ENCODE measurements around the gene SLC34A3. TPM values are rescaled to one million over a fixed set of nuclear protein-coding genes. Genes with fewer than 3 reads are reported as not detected.

SLC34A3 gene
- total RNA-seq, 1 donor from 2014 or later: not detected

GRCh38 chr9:137268538-137269201 lies 38.0 kb downstream of the SLC34A3 start:
- Histone ChIP-seq H3K9me3 (replicated peaks) (no peaks in the 10 kb centered on the region), H3K27ac (replicated peaks) (peak overlapping the region; percentile 86), H3K4me3 (peak overlapping the region; percentile 56), H3K27me3 (ENCODE audit: low read depth) (no peaks in the 10 kb centered on the region), H3K4me1 (peaks cover 69% of the 10 kb centered on the region), H3K36me3 (peaks cover 69% of the 10 kb centered on the region)
- TF ChIP-seq CTCF (IDR thresholded peaks at IDR 0.05; ENCODE audit: borderline replicate concordance): no peak
- intact Hi-C loops (cut with micrococcal nuclease): no loop called here
- no peak for DNase-seq

GRCh38 chr9:137269231-137269772 lies 38.6 kb downstream of the SLC34A3 start:
- intact Hi-C loops (cut with micrococcal nuclease): no loop called here
- DNase-seq: no peak
- peak overlapping the region; percentile 56 for H3K4me3 ChIP-seq
- no peak for TF ChIP-seq CTCF (IDR thresholded peaks at IDR 0.05; ENCODE audit: borderline replicate concordance)
- peaks cover 76% of the 10 kb centered on the region for H3K4me1 ChIP-seq
- peak overlapping the region; percentile 86 for H3K27ac ChIP-seq (replicated peaks)
- H3K9me3 ChIP-seq (replicated peaks): no peaks in the 10 kb centered on the region
- no peaks in the 10 kb centered on the region for H3K27me3 ChIP-seq (ENCODE audit: low read depth)
- H3K36me3 ChIP-seq: peaks cover 62% of the 10 kb centered on the region

GRCh38 chr9:137270929-137271695 lies 40.4 kb downstream of the SLC34A3 start:
- peak overlapping the region; percentile 73 for H3K27ac ChIP-seq (replicated peaks)
- no peak for TF ChIP-seq CTCF (IDR thresholded peaks at IDR 0.05; ENCODE audit: borderline replicate concordance)
- no peak for DNase-seq
- no peaks in the 10 kb centered on the region for H3K27me3 ChIP-seq (ENCODE audit: low read depth)
- H3K4me3 ChIP-seq: no peak overlapping the region
- peaks cover 89% of the 10 kb centered on the region for H3K4me1 ChIP-seq
- no peaks in the 10 kb centered on the region for H3K9me3 ChIP-seq (replicated peaks)
- H3K36me3 ChIP-seq: peaks cover 47% of the 10 kb centered on the region
- intact Hi-C loops (cut with micrococcal nuclease): no loop called here

- no peak for TF ChIP-seq CTCF (IDR thresholded peaks at IDR 0.05; ENCODE audit: borderline replicate concordance)
- intact Hi-C loops (cut with micrococcal nuclease): no loop called here
- peaks cover 91% of the 10 kb centered on the region for H3K4me1 ChIP-seq
Measured at GRCh38 chr9:137271696-137272076, 41.0 kb downstream of the SLC34A3 start.

GRCh38 chr9:137272241-137273094 lies 41.8 kb downstream of the SLC34A3 start:
- Histone ChIP-seq H3K27me3 (ENCODE audit: low read depth) (peaks cover 3% of the 10 kb centered on the region), H3K4me1 (peaks cover 96% of the 10 kb centered on the region), H3K9me3 (replicated peaks) (no peaks in the 10 kb centered on the region), H3K36me3 (peaks cover 35% of the 10 kb centered on the region), H3K27ac (replicated peaks) (peak overlapping the region; percentile 73), H3K4me3 (no peak overlapping the region)
- intact Hi-C loops (cut with micrococcal nuclease): no loop called here
- TF ChIP-seq CTCF (IDR thresholded peaks at IDR 0.05; ENCODE audit: borderline replicate concordance): no peak
- DNase-seq: no peak

More at GRCh38 chr9:137271696-137272076, 41.0 kb downstream of the SLC34A3 start:
- no peak overlapping the region for H3K4me3 ChIP-seq
- H3K9me3 ChIP-seq (replicated peaks): no peaks in the 10 kb centered on the region
- H3K27ac ChIP-seq (replicated peaks): peak overlapping the region; percentile 73
- H3K27me3 ChIP-seq (ENCODE audit: low read depth): no peaks in the 10 kb centered on the region
- peaks cover 42% of the 10 kb centered on the region for H3K36me3 ChIP-seq
- no peak for DNase-seq
